Measurements from ENCODE around the gene ZBTB20. TPM values are rescaled to one million over a fixed set of nuclear protein-coding genes. Genes with fewer than 3 reads are reported as not detected.

Gene ZBTB20
- total and polyA plus RNA-seq, 2 donors from 2014 or later: 0.99 to 142 TPM

- Histone ChIP-seq H3K9me3 (ENCODE audit: control insufficient read depth in 2 of 3, insufficient read depth in 1 of 3, low read length in 3 of 3) (no peaks in the 10 kb centered on the region), H3K4me3 (ENCODE audit: low read length in 3 of 3) (no peak overlapping the region), H3K4me1 (ENCODE audit: control insufficient read depth in 2 of 3, insufficient read depth in 2 of 3, low read depth in 1 of 3, low read length in 3 of 3) (no peaks in the 10 kb centered on the region), H3K27ac (ENCODE audit: low read depth in 2 of 2, low read length in 2 of 2) (no peak overlapping the region), H3K9ac (ENCODE audit: low read length in 3 of 3) (no peak overlapping the region), H3K36me3 (ENCODE audit: control insufficient read depth in 2 of 3, insufficient read depth in 3 of 3, low read length in 3 of 3) (no peaks in the 10 kb centered on the region), H3K27me3 (ENCODE audit: control insufficient read depth, insufficient read depth, low read length) (no peaks in the 10 kb centered on the region)
- no peak for FAIRE-seq
- TF ChIP-seq CTCF (IDR thresholded peaks at IDR 0.05; ENCODE audit: borderline replicate concordance, extremely low read depth, insufficient read depth): no peak
- intact Hi-C loops (cut with DNase I): no loop called here
- no peak for DNase-seq
These were observed 608.9 kb downstream of the ZBTB20 start for GRCh38 chr3:114538211-114538610.

- no peak overlapping the region for H3K9ac ChIP-seq (ENCODE audit: low read length in 3 of 3)
- H3K36me3 ChIP-seq (ENCODE audit: control insufficient read depth in 2 of 3, insufficient read depth in 3 of 3, low read length in 3 of 3): no peaks in the 10 kb centered on the region
- H3K4me1 ChIP-seq (ENCODE audit: control insufficient read depth in 2 of 3, insufficient read depth in 2 of 3, low read depth in 1 of 3, low read length in 3 of 3): no peaks in the 10 kb centered on the region
- H3K27me3 ChIP-seq (ENCODE audit: control insufficient read depth, insufficient read depth, low read length): no peaks in the 10 kb centered on the region
- H3K9me3 ChIP-seq (ENCODE audit: control insufficient read depth in 2 of 3, insufficient read depth in 1 of 3, low read length in 3 of 3): no peaks in the 10 kb centered on the region
- no peak overlapping the region for H3K27ac ChIP-seq (ENCODE audit: low read depth in 2 of 2, low read length in 2 of 2)
- intact Hi-C loops (cut with DNase I): no loop called here
- no peak for FAIRE-seq
- TF ChIP-seq CTCF (IDR thresholded peaks at IDR 0.05; ENCODE audit: borderline replicate concordance, extremely low read depth, insufficient read depth): no peak
- DNase-seq: no peak
- H3K4me3 ChIP-seq (ENCODE audit: low read length in 3 of 3): no peak overlapping the region
These were observed 618.6 kb downstream of the ZBTB20 start for GRCh38 chr3:114528517-114528916.

GRCh38 chr3:114527036-114527644, 619.9 kb downstream of the ZBTB20 start:
- Histone ChIP-seq H3K27me3 (ENCODE audit: control insufficient read depth, insufficient read depth, low read length) (no peaks in the 10 kb centered on the region), H3K9me3 (ENCODE audit: control insufficient read depth in 2 of 3, insufficient read depth in 1 of 3, low read length in 3 of 3) (no peaks in the 10 kb centered on the region), H3K9ac (ENCODE audit: low read length in 3 of 3) (no peak overlapping the region), H3K4me1 (ENCODE audit: control insufficient read depth in 2 of 3, insufficient read depth in 2 of 3, low read depth in 1 of 3, low read length in 3 of 3) (no peaks in the 10 kb centered on the region), H3K36me3 (ENCODE audit: control insufficient read depth in 2 of 3, insufficient read depth in 3 of 3, low read length in 3 of 3) (no peaks in the 10 kb centered on the region), H3K27ac (ENCODE audit: low read depth in 2 of 2, low read length in 2 of 2) (no peak overlapping the region), H3K4me3 (ENCODE audit: low read length in 3 of 3) (no peak overlapping the region)
- FAIRE-seq (no peak), DNase-seq (no peak)
- intact Hi-C loops (cut with DNase I): no loop called here
- TF ChIP-seq CTCF (IDR thresholded peaks at IDR 0.05; ENCODE audit: borderline replicate concordance, extremely low read depth, insufficient read depth): peak; percentile 27

- Histone ChIP-seq H3K36me3 (ENCODE audit: control insufficient read depth in 2 of 3, insufficient read depth in 3 of 3, low read length in 3 of 3) (no peaks in the 10 kb centered on the region), H3K27ac (ENCODE audit: low read depth in 2 of 2, low read length in 2 of 2) (no peak overlapping the region), H3K4me3 (ENCODE audit: low read length in 3 of 3) (no peak overlapping the region), H3K9me3 (ENCODE audit: control insufficient read depth in 2 of 3, insufficient read depth in 1 of 3, low read length in 3 of 3) (no peaks in the 10 kb centered on the region), H3K27me3 (ENCODE audit: control insufficient read depth, insufficient read depth, low read length) (no peaks in the 10 kb centered on the region), H3K9ac (ENCODE audit: low read length in 3 of 3) (no peak overlapping the region), H3K4me1 (ENCODE audit: control insufficient read depth in 2 of 3, insufficient read depth in 2 of 3, low read depth in 1 of 3, low read length in 3 of 3) (no peaks in the 10 kb centered on the region)
- DNase-seq (no peak), FAIRE-seq (no peak)
- intact Hi-C loops (cut with DNase I): no loop called here
- TF ChIP-seq CTCF (IDR thresholded peaks at IDR 0.05; ENCODE audit: borderline replicate concordance, extremely low read depth, insufficient read depth): no peak
These were observed 621.8 kb downstream of the ZBTB20 start for GRCh38 chr3:114525278-114525677.

Data from kidney (tissue), 14 donors.